Occipital lobe (tissue), 2 donors: Measurements from ENCODE around the gene ADAM22. TPM values are rescaled to one million over a fixed set of nuclear protein-coding genes. Genes with fewer than 3 reads are reported as not detected.

ENCODE experiments used
- DNase-seq: peaks from one replicate; lab custom pipeline; 2025; lab: John Stamatoyannopoulos, UW
- total RNA-seq: library from RNA; depleted of rRNA; stranded (reverse); fragments of >200 nt; gene quantifications from one replicate; pipeline ENCODE4 v1.2.3, GENCODE V29; 2014

ADAM22 gene
- total RNA-seq, 1 donor from 2014 or later, result 90.6 TPM

- DNase-seq, result no peak
Observed at GRCh38 chr7:87960239-87960638, 26.2 kb downstream of the ADAM22 start.

GRCh38 chr7:87961754-87962153 is 27.7 kb downstream of the ADAM22 start:
- no peak for DNase-seq

GRCh38 chr7:87966271-87966670 is 32.2 kb downstream of the ADAM22 start:
- DNase-seq, result no peak

GRCh38 chr7:87968021-87968420 is 34.0 kb downstream of the ADAM22 start:
- DNase-seq, result no peak

- no peak for DNase-seq
Observed at GRCh38 chr7:87982116-87982515, 48.1 kb downstream of the ADAM22 start.

- no peak for DNase-seq
Observed at GRCh38 chr7:87984088-87984487, 50.0 kb downstream of the ADAM22 start.

- no peak for DNase-seq
Observed at GRCh38 chr7:87993269-87993668, 59.2 kb downstream of the ADAM22 start.

- no peak for DNase-seq
Observed at GRCh38 chr7:87999261-87999660, 65.2 kb downstream of the ADAM22 start.

GRCh38 chr7:88001744-88002530 is 67.9 kb downstream of the ADAM22 start:
- DNase-seq, result no peak

- DNase-seq, result no peak
Observed at GRCh38 chr7:88002617-88003016, 68.6 kb downstream of the ADAM22 start.

- DNase-seq, result no peak
Observed at GRCh38 chr7:88003581-88003980, 69.5 kb downstream of the ADAM22 start.

- no peak for DNase-seq
Observed at GRCh38 chr7:88005191-88005590, 71.1 kb downstream of the ADAM22 start.

- DNase-seq, result no peak
Observed at GRCh38 chr7:88009651-88010050, 75.6 kb downstream of the ADAM22 start.

GRCh38 chr7:88012086-88012485 is 78.0 kb downstream of the ADAM22 start:
- no peak for DNase-seq

- no peak for DNase-seq
Observed at GRCh38 chr7:88013981-88014380, 79.9 kb downstream of the ADAM22 start.

- DNase-seq, result no peak
Observed at GRCh38 chr7:88014581-88014980, 80.5 kb downstream of the ADAM22 start.

GRCh38 chr7:88015309-88015708 is 81.3 kb downstream of the ADAM22 start:
- no peak for DNase-seq

- no peak for DNase-seq
Observed at GRCh38 chr7:88018501-88018900, 84.5 kb downstream of the ADAM22 start.

GRCh38 chr7:88020953-88021665 is 87.1 kb downstream of the ADAM22 start:
- no peak for DNase-seq

GRCh38 chr7:88027724-88028123 is 93.7 kb downstream of the ADAM22 start:
- DNase-seq, result no peak

- no peak for DNase-seq
Observed at GRCh38 chr7:88034083-88034695, 100.1 kb downstream of the ADAM22 start.

- DNase-seq, result no peak
Observed at GRCh38 chr7:88037050-88037449, 103.0 kb downstream of the ADAM22 start.

- no peak for DNase-seq
Observed at GRCh38 chr7:88040694-88041093, 106.6 kb downstream of the ADAM22 start.
